ENCODE results near the gene DCX.

The DCX gene

GRCh38 chrX:111302284-111302683 lies 109.7 kb downstream of the DCX start:
- no peak for DNase-seq

DNA sequence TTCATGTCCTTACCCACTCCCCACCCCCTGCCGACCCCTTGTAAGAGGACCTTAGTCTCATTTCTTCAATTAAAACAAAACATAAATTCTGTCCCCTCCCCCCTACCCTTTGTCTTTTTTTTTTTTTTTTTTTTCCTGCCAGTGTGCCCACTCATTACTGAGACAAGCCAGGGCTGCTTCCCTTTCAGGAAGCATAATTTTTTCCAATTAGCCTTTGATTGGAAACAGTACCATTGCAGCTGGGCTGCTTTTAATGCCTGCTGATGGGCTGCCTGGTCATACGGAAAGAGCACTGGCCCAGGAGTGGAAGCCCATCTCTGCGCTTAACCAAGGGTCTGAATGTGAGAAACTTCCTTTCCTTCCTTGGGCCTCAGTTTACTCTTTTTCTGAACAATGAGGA lies 123.2 kb downstream of the DCX start:
- DNase-seq = no peak

DNA sequence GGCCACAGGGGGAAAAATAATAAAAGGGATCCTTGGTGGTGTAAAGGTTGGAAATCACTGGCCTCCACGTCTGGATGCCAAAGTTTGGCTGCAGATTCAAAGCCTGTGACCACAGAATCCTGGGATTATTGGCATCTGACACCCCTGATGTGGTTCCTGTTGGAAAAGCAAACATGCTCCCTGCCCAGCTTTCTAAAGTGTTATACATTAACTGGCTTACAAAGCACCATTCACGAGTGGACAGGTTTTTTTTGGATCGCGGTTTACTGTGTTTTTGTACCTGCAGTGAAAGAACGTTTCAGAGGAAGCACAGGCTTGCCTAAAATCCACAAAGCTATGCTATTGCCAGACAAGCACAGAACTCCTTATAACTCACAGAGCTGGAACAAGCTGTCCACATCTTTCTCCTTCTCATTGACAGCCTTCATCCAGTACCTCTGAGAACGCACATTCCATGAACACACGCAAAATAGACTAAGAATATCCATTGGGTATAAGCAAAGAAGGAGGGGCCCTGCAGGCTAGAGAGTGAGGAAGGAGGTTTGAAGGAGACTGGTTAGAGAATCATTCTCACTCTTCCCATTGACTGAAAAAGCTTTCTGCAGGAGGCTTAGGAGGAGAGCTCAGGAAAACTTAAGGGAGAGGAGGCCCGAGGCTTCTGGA lies 127.2 kb downstream of the DCX start:
- DNase-seq = no peak

DNA sequence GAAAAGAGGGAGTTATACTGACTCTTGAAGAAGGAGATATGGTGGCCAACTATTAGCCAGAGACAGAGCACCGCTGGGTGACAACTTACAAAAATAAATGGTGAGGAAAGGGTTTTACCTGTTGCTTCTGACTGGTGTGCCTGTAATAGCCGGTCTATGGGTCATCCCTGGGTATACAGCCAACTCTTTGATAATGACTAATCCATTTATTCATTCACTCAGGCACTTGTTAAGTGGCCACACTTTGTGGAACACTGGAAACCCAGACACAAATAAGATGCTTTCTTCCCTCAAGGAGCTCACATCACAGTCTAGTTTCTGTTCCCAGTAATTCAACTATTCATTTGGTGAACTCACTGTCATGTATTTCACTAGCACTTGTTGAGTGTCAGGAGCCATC lies 128.5 kb downstream of the DCX start:
- DNase-seq = no peak

DNA sequence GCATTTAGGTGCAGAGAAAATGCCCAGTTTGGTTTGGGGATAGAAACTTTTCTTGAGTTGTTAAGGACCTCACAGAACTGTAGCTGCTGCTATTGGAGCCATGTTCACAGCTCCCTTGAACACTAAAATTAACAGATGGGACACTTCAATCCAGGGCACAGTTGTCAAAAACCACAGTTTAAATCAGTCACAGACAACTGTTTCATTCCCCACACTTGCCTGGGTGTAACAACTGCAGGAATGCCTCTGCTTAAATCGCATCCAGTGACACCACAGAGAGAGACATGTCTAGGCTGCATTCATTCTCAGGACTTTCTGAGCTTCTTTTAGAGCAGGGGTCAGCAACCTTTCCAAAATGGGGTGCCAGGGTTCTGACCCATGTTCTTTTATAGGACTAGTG lies 129.0 kb downstream of the DCX start:
- no peak for DNase-seq

DNA sequence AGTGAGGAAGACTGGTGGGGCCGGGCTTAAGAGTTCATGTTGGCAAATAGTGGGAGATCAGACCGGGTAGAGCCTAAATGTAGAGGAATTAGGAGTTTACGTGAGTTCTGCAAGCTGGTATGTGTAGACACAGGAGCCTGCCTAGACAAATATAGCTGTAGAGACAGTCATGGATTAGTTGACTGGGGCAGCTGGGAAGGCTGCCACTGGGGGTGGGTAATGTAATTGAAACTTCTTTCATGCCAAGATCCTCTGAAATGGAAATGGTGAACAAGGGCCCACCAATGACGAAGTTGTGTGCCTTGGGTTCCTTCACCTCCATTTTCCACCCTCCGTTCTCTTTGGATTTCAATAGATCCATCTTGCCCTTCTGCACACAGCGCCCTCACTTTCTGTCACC lies 129.9 kb downstream of the DCX start:
- no peak for DNase-seq

- DNase-seq = no peak
Observed at GRCh38 chrX:111270339-111270738, 141.7 kb downstream of the DCX start, which contains the start of gene CAPN6. CAPN6 (minus strand) TSS chrX:111270483; CDS start chrX:111263936, 6,547 bp downstream.

DNA sequence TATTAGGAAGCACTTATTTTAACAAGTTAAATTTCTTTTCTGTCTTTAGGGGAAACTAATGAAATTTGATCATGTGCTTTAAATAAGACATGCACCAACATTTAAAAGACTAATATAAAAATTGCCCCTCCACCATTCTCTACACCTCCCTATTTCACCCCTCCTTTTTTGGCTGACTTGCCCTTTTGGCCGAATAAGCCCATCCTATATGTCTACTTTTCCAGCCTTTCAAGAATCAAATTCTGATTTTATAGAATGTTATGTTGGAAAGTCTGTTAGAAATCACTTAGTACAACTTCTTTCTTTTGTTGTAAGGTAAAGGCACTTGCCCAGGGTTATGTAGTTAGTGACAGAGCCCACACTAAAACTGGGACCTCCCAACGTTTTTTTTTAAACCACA lies 143.5 kb downstream of the DCX start:
- no peak for DNase-seq

DNA sequence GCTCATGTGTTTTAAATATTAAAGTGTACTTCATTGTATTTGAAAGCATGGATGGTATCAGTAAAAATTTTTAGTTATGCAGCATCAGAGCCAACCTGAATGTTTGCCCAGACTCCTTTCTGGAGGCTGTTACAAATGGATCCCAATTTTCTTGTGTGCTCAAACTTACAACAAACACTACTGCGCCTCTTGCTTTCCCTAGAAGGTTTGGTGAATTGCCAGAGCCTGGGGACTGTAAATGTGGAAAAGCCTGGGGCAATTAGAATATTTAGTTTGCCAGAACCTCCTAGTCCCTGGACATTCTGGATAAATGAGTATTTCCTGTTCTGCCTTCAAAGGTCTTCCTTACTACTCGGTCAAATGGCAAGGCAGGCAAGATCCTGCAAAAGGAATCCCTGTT lies 146.5 kb downstream of the DCX start:
- DNase-seq = no peak

- DNase-seq = no peak
Observed at GRCh38 chrX:111264385-111264784, 147.6 kb downstream of the DCX start.

DNA sequence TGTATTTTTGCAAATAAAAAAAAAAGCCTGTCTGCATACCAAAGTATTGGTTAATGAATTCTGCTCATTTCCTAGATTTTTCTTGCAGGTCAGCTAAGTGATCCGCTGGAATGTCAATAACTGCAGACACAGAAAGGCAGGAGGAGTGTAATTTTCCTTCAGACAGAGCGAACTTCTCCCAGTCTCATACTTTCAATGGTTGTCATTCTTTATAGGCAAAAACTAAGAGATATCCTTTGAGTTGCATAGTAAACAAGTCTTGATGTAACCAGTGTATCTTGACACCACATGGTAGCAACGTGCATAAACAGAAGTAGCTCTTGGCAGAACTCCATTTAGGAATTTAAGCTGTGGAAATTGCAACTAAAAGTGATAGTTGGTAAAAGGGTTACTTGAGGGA lies 149.9 kb downstream of the DCX start:
- no peak for DNase-seq

DNA sequence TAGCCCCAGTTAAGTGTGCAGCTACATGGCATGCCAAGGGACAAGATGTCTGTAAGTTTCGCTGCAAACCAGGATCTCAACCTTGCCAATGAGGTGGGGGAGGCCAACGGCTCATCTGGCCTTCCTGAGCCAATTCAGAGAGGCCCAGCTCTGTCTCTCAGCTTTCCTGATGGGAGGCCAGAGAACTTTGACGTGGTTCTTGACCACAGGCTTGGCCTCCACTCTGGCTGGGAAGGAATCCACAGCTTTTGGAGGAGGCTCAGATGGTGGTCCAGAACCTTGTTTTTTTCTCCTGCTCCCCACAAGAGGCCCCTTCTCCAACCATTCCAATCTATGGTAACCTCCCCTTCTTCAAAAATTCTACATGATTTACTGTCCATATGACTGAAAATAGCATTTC lies 151.5 kb downstream of the DCX start:
- DNase-seq = no peak

DNA sequence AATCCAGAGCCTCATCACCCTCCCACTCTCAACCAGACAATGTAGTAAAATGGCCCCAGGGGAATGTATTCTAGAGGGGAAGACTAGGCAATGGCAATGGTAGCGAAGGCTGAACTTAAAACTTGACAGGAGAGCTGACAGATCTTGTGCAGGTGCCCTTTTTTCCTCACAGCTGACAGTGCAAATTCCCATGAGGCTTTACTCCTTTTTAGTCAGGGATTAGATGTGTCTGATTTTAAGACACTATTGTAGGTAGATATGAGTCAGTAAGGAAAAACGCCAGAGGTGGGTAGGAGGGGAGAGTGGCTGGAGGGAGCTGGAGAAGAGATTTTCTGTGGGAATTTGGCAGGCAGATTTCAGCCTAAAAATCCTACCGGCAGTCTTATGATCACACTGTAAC lies 152.4 kb downstream of the DCX start:
- no peak for DNase-seq

GRCh38 chrX:111257733-111258132 lies 154.3 kb downstream of the DCX start:
- no peak for DNase-seq

DNA sequence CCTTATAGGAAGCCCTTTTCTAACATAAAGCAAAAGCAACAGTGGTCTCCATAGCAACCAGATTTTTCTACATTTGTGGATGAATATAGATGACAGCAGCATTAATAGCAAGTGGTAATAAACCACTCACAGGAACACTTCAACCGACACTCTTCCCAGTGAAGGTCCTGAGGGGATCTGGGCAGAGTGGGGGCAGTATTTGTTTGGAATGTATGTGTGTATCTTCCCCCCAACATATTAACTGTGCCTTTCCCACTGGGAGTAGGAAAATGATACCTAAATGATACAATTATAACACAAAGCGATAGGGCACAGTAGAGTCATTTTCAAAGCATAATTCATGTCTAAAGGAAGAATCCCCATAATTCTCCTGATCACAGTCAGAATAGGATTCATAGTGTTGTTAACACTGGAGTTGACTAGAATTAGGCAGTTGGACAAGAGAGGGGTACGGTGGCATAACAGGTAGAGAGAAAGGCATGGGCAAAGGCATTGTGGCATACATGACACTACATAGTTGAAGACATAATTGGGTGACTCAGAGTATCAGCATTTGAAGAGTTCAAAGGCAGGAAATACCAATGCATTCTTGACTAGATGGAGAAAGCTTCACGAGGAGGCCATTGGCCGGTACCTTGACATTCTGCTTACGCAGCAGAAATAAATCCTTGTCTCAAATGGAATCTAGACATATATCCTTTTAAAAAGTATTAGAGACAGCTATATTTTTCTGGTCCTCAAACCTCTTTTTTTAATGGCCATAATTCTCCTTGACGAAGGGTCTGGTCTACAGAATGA lies 156.9 kb downstream of the DCX start:
- no peak for DNase-seq

DNA sequence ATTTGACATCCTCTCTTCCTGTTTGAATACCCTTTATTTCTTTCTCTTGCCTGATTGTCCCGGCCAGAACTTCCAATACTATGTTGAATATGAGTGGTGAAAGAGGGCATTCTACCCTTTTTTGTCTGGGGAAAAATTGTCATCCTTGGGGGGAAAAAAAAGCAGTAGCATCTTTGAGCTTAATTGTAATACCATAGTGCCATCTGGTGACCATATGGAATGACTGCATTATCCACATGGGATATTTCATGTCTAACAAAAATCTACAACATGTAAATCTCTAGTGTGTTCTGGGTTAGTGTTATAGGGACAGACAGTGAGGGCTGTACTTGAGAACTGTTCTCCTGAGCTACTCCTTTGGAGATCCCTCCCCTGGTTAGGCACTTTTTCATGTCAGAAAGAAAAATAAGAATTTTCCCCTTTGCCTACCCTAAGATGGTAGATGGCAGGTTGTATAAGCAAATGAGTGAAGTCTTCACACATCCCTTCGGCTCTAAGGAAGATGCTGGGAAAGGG lies 167.7 kb downstream of the DCX start:
- DNase-seq = peak; percentile 54

Data from NCI-H1694 treated with DMSO at 0.1 percent for 48 hours (cell line).